HG03378 (cell line): ENCODE measurements around the gene SZT2.
A peak's percentile ranks its signal among the peaks of the same experiment; 100 is the strongest.

Experiments
- ATAC-seq: cut with Tn5 transposase; IDR thresholded peaks from one replicate; pipeline ENCODE4 v1.9.1; 2021; ENCODE audit warnings: mild to moderate bottlenecking, moderate library complexity; ENCODE audit not compliant: unreplicated experiment

The SZT2 gene

GRCh38 chr1:43389326-43390313 lies at the start of gene SZT2, which contains the start of gene MED8:
Gene SZT2, plus strand, starts transcription at chr1:43389899. Its CDS starts 70 bp downstream, at chr1:43389969.
Gene MED8, minus strand, starts transcription at chr1:43389800. Its CDS starts 36 bp downstream, at chr1:43389764.
- peak; percentile 73 for ATAC-seq

DNA sequence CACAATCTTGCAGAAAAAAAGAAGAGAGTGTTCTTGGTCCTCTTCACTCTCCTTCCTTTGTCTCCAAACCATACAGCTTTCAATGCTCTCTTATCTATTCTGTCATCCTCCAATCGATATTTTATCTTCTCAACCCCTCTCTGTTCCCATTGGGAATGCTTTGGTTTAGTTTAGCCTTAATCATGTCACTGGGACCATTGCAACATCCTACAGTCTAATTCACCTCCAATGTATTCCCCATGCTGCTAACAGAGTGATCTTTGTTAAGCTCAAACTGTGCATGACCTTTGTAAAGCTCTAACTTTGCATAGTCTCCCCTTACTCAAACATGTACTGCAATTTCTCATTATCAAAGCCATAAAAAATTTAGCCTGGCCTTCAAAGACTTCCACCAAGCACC lies 49.1 kb upstream of the SZT2 start:
- no peak for ATAC-seq

GRCh38 chr1:43344267-43344850 lies 45.3 kb upstream of the SZT2 start:
- no peak for ATAC-seq

DNA sequence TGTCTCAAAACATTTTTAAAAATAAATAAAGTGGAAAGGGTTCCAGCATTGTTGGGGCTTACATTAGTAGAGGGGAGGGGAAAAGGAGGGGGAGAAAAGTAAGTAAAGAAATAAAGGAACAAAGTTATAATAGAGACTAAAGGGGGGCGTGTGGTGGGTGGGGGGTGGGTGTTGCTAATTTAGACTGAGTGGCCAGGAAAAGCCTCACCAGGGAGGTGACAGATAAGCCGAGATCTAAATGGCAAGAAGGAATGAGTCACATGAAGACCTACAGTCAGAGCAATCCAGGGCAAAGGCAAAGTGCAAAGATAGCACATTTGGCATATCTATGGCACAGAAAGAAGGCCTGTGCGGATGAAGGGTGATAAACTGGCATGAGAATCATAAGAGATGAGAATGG lies 44.6 kb upstream of the SZT2 start:
- no peak for ATAC-seq

DNA sequence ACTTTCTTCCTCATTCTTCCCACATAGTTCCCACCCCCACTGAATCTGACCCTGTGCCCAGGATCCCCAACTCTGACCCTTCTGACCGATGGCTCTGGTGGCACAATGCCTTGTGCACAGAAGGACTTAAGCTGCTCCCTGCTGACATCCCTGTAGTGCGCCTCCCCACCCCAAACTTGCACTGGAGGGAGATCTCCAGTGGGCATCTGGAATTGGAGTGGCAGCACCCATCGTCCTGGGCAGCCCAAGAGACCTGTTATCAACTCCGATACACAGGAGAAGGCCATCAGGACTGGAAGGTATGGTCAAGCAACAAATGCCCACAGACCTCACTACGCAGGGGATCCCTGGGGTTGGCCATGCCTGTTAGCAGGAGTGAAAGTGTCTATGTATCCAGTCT lies 43.1 kb upstream of the SZT2 start:
- ATAC-seq: no peak

GRCh38 chr1:43348343-43348808 lies 41.3 kb upstream of the SZT2 start:
- no peak for ATAC-seq

- peak; percentile 58 for ATAC-seq
Measured at GRCh38 chr1:43348809-43349593, 40.7 kb upstream of the SZT2 start.

GRCh38 chr1:43349594-43350306 lies 39.9 kb upstream of the SZT2 start:
- no peak for ATAC-seq

- ATAC-seq: no peak
Measured at GRCh38 chr1:43350976-43351375, 38.7 kb upstream of the SZT2 start.

GRCh38 chr1:43351421-43352350 lies 38.0 kb upstream of the SZT2 start:
- ATAC-seq: no peak

GRCh38 chr1:43352351-43352705 lies 37.4 kb upstream of the SZT2 start:
- no peak for ATAC-seq

- ATAC-seq: no peak
Measured at GRCh38 chr1:43352881-43353280, 36.8 kb upstream of the SZT2 start.

DNA sequence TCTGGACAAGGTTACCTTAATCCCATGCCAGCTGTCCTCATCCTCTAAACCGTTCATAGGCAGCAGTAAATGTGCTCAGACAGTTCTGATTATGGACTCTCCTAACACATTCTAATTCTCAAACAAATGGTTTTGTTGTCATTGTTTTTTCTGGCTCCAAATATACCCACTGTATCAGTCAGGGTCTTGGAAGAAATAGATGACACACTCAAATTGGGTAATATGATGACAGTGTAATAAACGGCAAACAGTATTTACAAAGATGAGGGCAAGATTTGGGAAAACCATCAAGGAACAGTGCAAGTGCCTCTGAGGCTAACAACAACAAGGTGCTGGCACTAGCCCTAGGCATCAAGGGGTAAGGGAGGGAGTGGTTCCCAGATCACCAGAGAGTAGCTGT lies 35.2 kb upstream of the SZT2 start:
- ATAC-seq: no peak

DNA sequence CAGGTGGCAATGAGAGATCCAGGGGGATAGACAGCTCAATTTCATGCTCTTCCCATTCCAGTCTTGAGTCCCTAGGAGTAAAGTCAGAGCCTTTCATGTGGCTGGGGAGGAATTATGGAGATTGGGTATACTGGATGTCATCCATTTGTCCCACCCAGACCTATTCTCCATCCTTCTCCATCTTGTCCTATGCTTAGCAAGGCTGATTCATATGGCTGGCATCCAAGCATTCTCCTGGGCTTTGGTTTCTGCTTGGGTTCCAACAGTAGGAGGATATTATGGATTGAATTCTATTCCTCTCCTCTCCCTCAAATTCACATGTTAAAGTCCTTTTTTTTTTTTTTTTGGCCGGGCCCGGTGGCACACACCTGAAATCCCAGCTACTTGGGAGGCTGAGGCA lies 34.8 kb upstream of the SZT2 start:
- no peak for ATAC-seq

DNA sequence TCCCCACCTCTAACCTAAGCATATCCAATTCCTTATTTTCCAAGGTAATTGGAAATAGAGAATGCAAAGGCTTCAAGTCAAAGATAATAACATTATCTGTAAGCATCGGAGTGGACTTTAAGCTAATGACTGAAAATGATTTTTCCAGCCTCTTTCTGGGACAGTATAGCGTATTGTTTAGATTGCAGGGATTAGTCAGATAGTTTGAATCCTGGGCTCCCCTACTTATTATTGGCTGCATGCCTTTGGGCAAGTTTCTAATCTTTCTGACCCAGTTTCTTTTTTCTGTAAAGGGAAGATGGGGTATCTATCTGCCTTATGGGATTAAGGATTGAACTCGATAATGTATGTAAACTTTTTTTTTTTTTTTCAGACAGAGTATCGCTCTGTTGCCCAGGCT lies 32.4 kb upstream of the SZT2 start:
- ATAC-seq: no peak

DNA sequence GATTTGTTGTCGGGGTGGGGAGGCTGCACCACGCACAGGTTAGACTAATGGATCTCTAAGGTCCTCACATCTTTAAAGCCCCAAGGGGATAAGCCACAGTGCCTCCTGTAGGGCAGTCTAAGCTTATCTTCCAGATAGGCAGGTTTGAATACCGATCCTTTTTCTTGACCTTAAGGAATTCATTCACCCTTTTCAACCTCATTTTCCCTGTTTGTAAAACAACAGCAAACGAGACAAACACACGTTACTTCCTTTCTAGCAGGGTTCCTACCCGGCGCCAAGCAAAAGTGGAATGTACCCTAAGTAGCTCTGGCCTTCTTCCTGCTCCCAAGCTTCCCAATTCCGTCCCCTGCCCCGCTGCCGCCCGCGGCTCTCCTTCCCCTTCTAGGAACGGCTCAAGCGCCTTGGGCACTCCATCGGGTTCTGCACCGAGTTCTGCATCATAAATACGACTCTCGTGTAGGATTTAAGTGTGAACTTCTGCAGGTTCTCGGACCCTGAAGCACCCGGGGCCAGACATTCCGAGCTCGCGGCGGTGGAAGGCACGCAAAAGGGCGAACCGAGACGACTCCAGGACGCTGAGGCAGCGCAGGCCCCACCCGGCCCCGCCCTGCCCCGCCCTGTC lies 31.5 kb upstream of the SZT2 start:
- ATAC-seq: peak; percentile 14

GRCh38 chr1:43358746-43359693 lies 30.7 kb upstream of the SZT2 start, which contains the start of gene CDC20:
Gene CDC20, plus strand, starts transcription at chr1:43358981. Its CDS starts 235 bp downstream, at chr1:43359216.
- peak; percentile 90 for ATAC-seq

GRCh38 chr1:43359696-43360095 lies 30.0 kb upstream of the SZT2 start:
- ATAC-seq: no peak
